Measurements from ENCODE around the gene COX7A2. TPM values are rescaled to one million over a fixed set of nuclear protein-coding genes. Genes with fewer than 3 reads are reported as not detected.
A peak's percentile ranks its signal among the peaks of the same experiment; 100 is the strongest.

The COX7A2 gene
- total RNA-seq, 1 donor from 2014 or later: 267 TPM

- H3K36me3 ChIP-seq: no peaks in the 10 kb centered on the region
- no peaks in the 10 kb centered on the region for H3K27me3 ChIP-seq (ENCODE audit: low read depth)
- no peak for DNase-seq
- no peaks in the 10 kb centered on the region for H3K9me3 ChIP-seq
- no peak for ATAC-seq
- TF ChIP-seq, protein P1, sequence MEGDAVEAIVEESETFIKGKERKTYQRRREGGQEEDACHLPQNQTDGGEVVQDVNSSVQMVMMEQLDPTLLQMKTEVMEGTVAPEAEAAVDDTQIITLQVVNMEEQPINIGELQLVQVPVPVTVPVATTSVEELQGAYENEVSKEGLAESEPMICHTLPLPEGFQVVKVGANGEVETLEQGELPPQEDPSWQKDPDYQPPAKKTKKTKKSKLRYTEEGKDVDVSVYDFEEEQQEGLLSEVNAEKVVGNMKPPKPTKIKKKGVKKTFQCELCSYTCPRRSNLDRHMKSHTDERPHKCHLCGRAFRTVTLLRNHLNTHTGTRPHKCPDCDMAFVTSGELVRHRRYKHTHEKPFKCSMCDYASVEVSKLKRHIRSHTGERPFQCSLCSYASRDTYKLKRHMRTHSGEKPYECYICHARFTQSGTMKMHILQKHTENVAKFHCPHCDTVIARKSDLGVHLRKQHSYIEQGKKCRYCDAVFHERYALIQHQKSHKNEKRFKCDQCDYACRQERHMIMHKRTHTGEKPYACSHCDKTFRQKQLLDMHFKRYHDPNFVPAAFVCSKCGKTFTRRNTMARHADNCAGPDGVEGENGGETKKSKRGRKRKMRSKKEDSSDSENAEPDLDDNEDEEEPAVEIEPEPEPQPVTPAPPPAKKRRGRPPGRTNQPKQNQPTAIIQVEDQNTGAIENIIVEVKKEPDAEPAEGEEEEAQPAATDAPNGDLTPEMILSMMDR (IDR thresholded peaks at IDR 0.05): no peak
- no peak overlapping the region for H3K27ac ChIP-seq
- intact Hi-C loops (cut with DNase I): no loop called here
- H3K4me1 ChIP-seq: peaks cover 17% of the 10 kb centered on the region
- no peak overlapping the region for H3K4me3 ChIP-seq
Observed at GRCh38 chr6:75288023-75288422, 44.4 kb upstream of the COX7A2 start.

- no peak overlapping the region for H3K27ac ChIP-seq
- no peak overlapping the region for H3K4me3 ChIP-seq
- TF ChIP-seq, protein P1 (IDR thresholded peaks at IDR 0.05): no peak
- no peaks in the 10 kb centered on the region for H3K27me3 ChIP-seq (ENCODE audit: low read depth)
- peaks cover 23% of the 10 kb centered on the region for H3K4me1 ChIP-seq
- H3K9me3 ChIP-seq: no peaks in the 10 kb centered on the region
- ATAC-seq: no peak
- intact Hi-C loops (cut with DNase I): no loop called here
- no peak for DNase-seq
- H3K36me3 ChIP-seq: no peaks in the 10 kb centered on the region
Observed at GRCh38 chr6:75287424-75287823, 43.8 kb upstream of the COX7A2 start.

DNA sequence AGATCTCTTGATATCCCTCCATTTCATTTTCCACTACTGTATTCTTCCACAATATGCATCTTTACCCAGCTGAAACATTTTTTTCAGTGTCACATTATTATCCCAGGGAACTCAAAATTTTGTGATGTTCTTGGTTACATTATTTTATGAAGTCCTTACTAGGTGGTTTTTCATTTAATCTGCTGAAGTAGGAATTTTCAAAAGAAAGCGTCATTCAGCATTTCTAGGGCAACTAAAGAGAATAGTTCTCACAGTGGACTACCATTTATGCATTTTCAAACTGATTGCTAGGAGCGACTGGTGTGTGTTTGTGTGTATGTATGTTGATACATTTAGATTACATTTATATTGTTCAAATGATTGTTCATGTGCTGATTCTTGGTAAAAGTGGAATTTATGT lies 43.4 kb upstream of the COX7A2 start:
- no peaks in the 10 kb centered on the region for H3K36me3 ChIP-seq
- TF ChIP-seq, protein P1 (IDR thresholded peaks at IDR 0.05): no peak
- H3K27me3 ChIP-seq (ENCODE audit: low read depth): no peaks in the 10 kb centered on the region
- H3K4me3 ChIP-seq: no peak overlapping the region
- no peak for ATAC-seq
- H3K9me3 ChIP-seq: no peaks in the 10 kb centered on the region
- H3K27ac ChIP-seq: no peak overlapping the region
- no peak for DNase-seq
- peaks cover 28% of the 10 kb centered on the region for H3K4me1 ChIP-seq
- intact Hi-C loops (cut with DNase I): no loop called here

GRCh38 chr6:75285283-75285639 lies 41.7 kb upstream of the COX7A2 start:
- H3K27ac ChIP-seq: peak overlapping the region; percentile 89
- TF ChIP-seq, protein P1 (IDR thresholded peaks at IDR 0.05): no peak
- no peak for DNase-seq
- H3K9me3 ChIP-seq: no peaks in the 10 kb centered on the region
- intact Hi-C loops (cut with DNase I): no loop called here
- H3K36me3 ChIP-seq: no peaks in the 10 kb centered on the region
- H3K27me3 ChIP-seq (ENCODE audit: low read depth): no peaks in the 10 kb centered on the region
- H3K4me3 ChIP-seq: peak overlapping the region; percentile 81
- no peak for ATAC-seq
- H3K4me1 ChIP-seq: peaks cover 41% of the 10 kb centered on the region

DNA sequence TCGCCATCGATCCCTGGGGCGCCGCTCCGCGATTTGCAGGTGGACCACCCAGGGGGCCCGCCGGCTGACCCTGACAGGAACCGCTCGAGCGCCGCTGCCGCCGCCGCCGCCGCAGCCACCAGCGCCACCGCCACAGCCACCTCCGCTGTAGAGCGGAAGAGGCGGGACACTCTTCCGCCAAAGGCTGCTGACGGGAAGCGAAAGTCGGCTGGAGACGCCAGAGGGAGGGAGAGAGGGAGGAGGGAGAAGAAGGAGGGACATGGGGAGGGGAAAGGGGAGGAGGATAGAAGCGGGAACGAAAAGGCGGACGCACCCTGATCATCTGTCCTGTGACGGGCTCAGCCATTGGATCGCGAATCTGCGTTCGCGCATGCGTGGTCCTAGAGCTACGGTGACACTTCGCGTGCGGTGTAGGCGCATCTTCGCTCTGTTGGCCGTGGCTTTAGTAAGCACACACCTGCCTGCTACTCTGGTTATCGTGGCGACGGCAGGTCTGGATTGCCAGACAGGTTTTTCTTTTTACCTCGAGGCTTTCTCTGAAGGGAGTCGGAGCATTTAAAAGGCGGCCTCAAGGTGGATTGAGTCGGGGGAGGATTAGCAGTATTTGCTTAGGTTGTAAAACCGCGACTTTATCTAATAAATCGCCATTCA lies 41.2 kb upstream of the COX7A2 start, which contains the start of gene TMEM30A:
TMEM30A (minus strand) TSS at position 161 of the 651 bp plus-strand sequence; CDS start at position 7, 154 bp downstream.
- H3K4me1 ChIP-seq: peaks cover 43% of the 10 kb centered on the region
- H3K4me3 ChIP-seq: peak within 1 kb of the TSS; percentile 81
- TF ChIP-seq, protein P1 (IDR thresholded peaks at IDR 0.05): no peak
- intact Hi-C loops (cut with DNase I): no loop called here
- no peaks in the 10 kb centered on the region for H3K27me3 ChIP-seq (ENCODE audit: low read depth)
- H3K9me3 ChIP-seq: no peaks in the 10 kb centered on the region
- DNase-seq: peak; percentile 98
- ATAC-seq: peak; percentile 98 to 100
- no peaks in the 10 kb centered on the region for H3K36me3 ChIP-seq
- peak within 1 kb of the TSS; percentile 89 for H3K27ac ChIP-seq

All from lower lobe of right lung (tissue), 2 donors.